Tibial artery (tissue), 4 donors: ENCODE results near the gene ATF7IP.
"Not testable (repeated sequence)": the region's sequence is repeated elsewhere in the genome, so short reads cannot be mapped to it uniquely, and the experiment has no call there.

ENCODE experiments used
- DNase-seq, 2 donors: peaks; one replicate each; pipeline ENCODE4 v3.0.0-alpha.2; 2019
- H3K27ac ChIP-seq, 2 donors: fragments of 200-600 bp; sonication (generic) in 1 of 2; 1 replicate in 1 of 2; 2 replicates in 1 of 2; pipeline ENCODE4 v1.5.1; 2018 to 2019; ENCODE audit warnings: mild to moderate bottlenecking in 1 of 2
- H3K27me3 ChIP-seq, 2 donors: fragments of 200-600 bp; sonication (generic) in 1 of 2; one replicate each; pipeline versions ENCODE4 v1.5.1 to v1.6.0; 2016 to 2019
- H3K36me3 ChIP-seq, 3 donors: fragments of 200-600 bp; sonication (generic) in 2 of 3; one replicate each; pipeline ENCODE4 v1.5.1; 2016 to 2019; ENCODE audit warnings: mild to moderate bottlenecking in 2 of 3
- H3K4me1 ChIP-seq, 4 donors: fragments of 200-600 bp; sonication (generic) in 2 of 4; 1 replicate in 3 of 4; 2 replicates in 1 of 4; pipeline ENCODE4 v1.5.1; 2016 to 2019
- H3K4me3 ChIP-seq, 2 donors: fragments of 200-600 bp; sonication (generic) in 1 of 2; 1 replicate in 1 of 2; 2 replicates in 1 of 2; pipeline ENCODE4 v1.5.1; 2018 to 2019; ENCODE audit warnings: mild to moderate bottlenecking in 2 of 2
- H3K9me3 ChIP-seq, 3 donors: fragments of 200-600 bp; sonication (generic) in 1 of 3; one replicate each; pipeline ENCODE4 v1.5.1; 2016 to 2019
- CTCF ChIP-seq, 2 experiments: fragments of 200-600 bp in 1 of 2; fragments of 450-650 bp in 1 of 2; IDR thresholded peaks; one replicate each; pipeline ENCODE4 v1.5.1; 2017 to 2019; ENCODE audit warnings: antibody characterized with exemption in 2 of 2, mild to moderate bottlenecking in 1 of 2, moderate library complexity in 1 of 2
- intact Hi-C: fragments of 100-400 bp; cut with DNase I; formaldehyde crosslinking; loops from one replicate; pipeline ENCODE4 v1.15.0; 2023; ENCODE audit warnings: low total_unique reads

ATF7IP gene

GRCh38 chr12:14395074-14395778, 29.7 kb downstream of the ATF7IP start:
- intact Hi-C loops: no loop called here

GRCh38 chr12:14396071-14396470, 30.6 kb downstream of the ATF7IP start:
- Histone ChIP-seq H3K9me3 (peaks cover 4 to 21% (median 11%) of the 10 kb centered on the region in 3 donors), H3K4me1 (peaks cover 0 to 58% (median 6%) of the 10 kb centered on the region in 4 donors), H3K27ac (peak overlapping the region; percentile 64 to 70), H3K27me3 (no peaks in the 10 kb centered on the region), H3K36me3 (no peaks in the 10 kb centered on the region), H3K4me3 (no peak overlapping the region)
- intact Hi-C loops: no loop called here
- DNase-seq: no peak
- no peak for TF ChIP-seq CTCF (IDR thresholded peaks at IDR 0.05)

More at GRCh38 chr12:14395074-14395778, 29.7 kb downstream of the ATF7IP start:
- Histone ChIP-seq H3K9me3 (peaks cover 4 to 17% (median 11%) of the 10 kb centered on the region in 3 donors), H3K36me3 (no peaks in the 10 kb centered on the region), H3K4me1 (peaks cover 0 to 66% (median 6%) of the 10 kb centered on the region in 4 donors), H3K27ac (peak overlapping the region; percentile 64 to 70), H3K4me3 (peak overlapping the region; percentile 20 to 28), H3K27me3 (no peaks in the 10 kb centered on the region)
- no peak for TF ChIP-seq CTCF (IDR thresholded peaks at IDR 0.05)
- no peak for DNase-seq

GRCh38 chr12:14399871-14400270, 34.4 kb downstream of the ATF7IP start:
- H3K9me3 ChIP-seq: peaks cover 4 to 22% (median 11%) of the 10 kb centered on the region in 3 donors
- no peak for DNase-seq
- no peaks in the 10 kb centered on the region for H3K27me3 ChIP-seq
- H3K4me3 ChIP-seq: no peak overlapping the region
- H3K36me3 ChIP-seq: no peaks in the 10 kb centered on the region
- peaks cover 0 to 45% (median 12%) of the 10 kb centered on the region in 4 donors for H3K4me1 ChIP-seq
- intact Hi-C loops: no loop called here
- H3K27ac ChIP-seq: no peak overlapping the region
- no peak for TF ChIP-seq CTCF (IDR thresholded peaks at IDR 0.05)

- Histone ChIP-seq H3K4me1 (peaks cover 0 to 42% (median 10%) of the 10 kb centered on the region in 4 donors), H3K9me3 (peaks cover 4 to 22% (median 11%) of the 10 kb centered on the region in 3 donors), H3K27ac (no peak overlapping the region), H3K27me3 (no peaks in the 10 kb centered on the region), H3K36me3 (no peaks in the 10 kb centered on the region), H3K4me3 (no peak overlapping the region)
- DNase-seq: no peak
- no peak for TF ChIP-seq CTCF (IDR thresholded peaks at IDR 0.05)
- intact Hi-C loops: no loop called here
Measured at GRCh38 chr12:14400599-14400998, 35.1 kb downstream of the ATF7IP start.

- H3K36me3 ChIP-seq, DNase-seq, H3K27me3 ChIP-seq, intact Hi-C loops, H3K27ac ChIP-seq, H3K4me3 ChIP-seq: not testable (repeated sequence)
- Histone ChIP-seq H3K9me3 (peaks cover 4 to 22% (median 11%) of the 10 kb centered on the region in 3 donors), H3K4me1 (peaks cover 0 to 40% (median 10%) of the 10 kb centered on the region in 4 donors)
Measured at GRCh38 chr12:14401267-14401666, 35.8 kb downstream of the ATF7IP start.

GRCh38 chr12:14402697-14403096, 37.2 kb downstream of the ATF7IP start:
- intact Hi-C loops: no loop called here
- DNase-seq: no peak
- H3K27ac ChIP-seq: peak overlapping the region in 1 of 2 donors; percentile 19

More at GRCh38 chr12:14402697-14403096, 37.2 kb downstream of the ATF7IP start:
- Histone ChIP-seq H3K4me1 (peaks cover 0 to 32% (median 8%) of the 10 kb centered on the region in 4 donors), H3K4me3 (no peak overlapping the region), H3K36me3 (no peaks in the 10 kb centered on the region), H3K9me3 (peaks cover 4 to 22% (median 11%) of the 10 kb centered on the region in 3 donors), H3K27me3 (no peaks in the 10 kb centered on the region)
- no peak for TF ChIP-seq CTCF (IDR thresholded peaks at IDR 0.05)
